Smooth muscle cell (in vitro differentiated cells): Measurements from ENCODE around the gene PRKAG3. TPM values are rescaled to one million over a fixed set of nuclear protein-coding genes. Genes with fewer than 3 reads are reported as not detected.

Source experiments
- DNase-seq: peaks from one replicate; lab custom pipeline; 2025; ENCODE audit not compliant: unreplicated experiment; lab: John Stamatoyannopoulos, UW
- H2AFZ ChIP-seq: fragments of 200-600 bp; sonication (generic); 2 replicates; pipeline ENCODE4 v1.6.0; 2016; ENCODE audit warnings: antibody characterized with exemption, low read depth, mild to moderate bottlenecking
- H3F3A ChIP-seq: fragments of 200-600 bp; sonication (generic); 2 replicates; pipeline ENCODE4 v1.6.0; 2017; ENCODE audit warnings: antibody characterized with exemption, low read depth
- H3K27ac ChIP-seq: fragments of 200-600 bp; sonication (generic); 2 replicates; pipeline ENCODE4 v1.5.1; 2016; ENCODE audit warnings: low read depth, mild to moderate bottlenecking
- H3K27me3 ChIP-seq: fragments of 200-600 bp; sonication (generic); 2 replicates; pipeline ENCODE4 v1.6.1; 2016; ENCODE audit warnings: low read depth, mild to moderate bottlenecking
- H3K36me3 ChIP-seq: fragments of 200-600 bp; sonication (generic); 2 replicates; pipeline ENCODE4 v1.5.1; 2016; ENCODE audit warnings: low read depth
- H3K4me1 ChIP-seq: fragments of 200-600 bp; sonication (generic); 2 replicates; pipeline ENCODE4 v1.5.1; 2016; ENCODE audit warnings: low read depth
- H3K4me2 ChIP-seq: fragments of 200-600 bp; sonication (generic); 2 replicates; pipeline ENCODE4 v1.6.0; 2016; ENCODE audit warnings: mild to moderate bottlenecking
- H3K4me3 ChIP-seq: fragments of 200-600 bp; sonication (generic); 2 replicates; pipeline ENCODE4 v1.5.1; 2016; ENCODE audit warnings: mild to moderate bottlenecking
- H3K79me2 ChIP-seq: fragments of 200-600 bp; sonication (generic); 2 replicates; pipeline ENCODE4 v1.6.0; 2016; ENCODE audit warnings: low read depth, mild to moderate bottlenecking
- H3K9ac ChIP-seq: fragments of 200-600 bp; sonication (generic); 2 replicates; pipeline ENCODE4 v1.6.0; 2016; ENCODE audit warnings: low read depth
- H3K9me3 ChIP-seq: fragments of 200-600 bp; sonication (generic); replicated peaks from 2 replicates; pipeline ENCODE4 v1.5.1; 2016; ENCODE audit warnings: low read depth
- H4K20me1 ChIP-seq: fragments of 200-600 bp; sonication (generic); 2 replicates; pipeline ENCODE4 v1.6.0; 2016; ENCODE audit warnings: low read depth
- CTCF ChIP-seq: fragments of 200-600 bp; sonication (generic); IDR thresholded peaks from 2 replicates; pipeline ENCODE4 v1.5.1; 2017; ENCODE audit warnings: borderline replicate concordance, mild to moderate bottlenecking, antibody characterized with exemption; ENCODE audit not compliant: insufficient read depth, poor library complexity, severe bottlenecking
- WGBS: methylation state at CpG from one replicate; pipeline ENCODE4 v1.1.7; 2016; ENCODE audit warnings: low lambda C conversion rate; 5-methylcytosine and 5-hydroxymethylcytosine counted together
- polyA plus RNA-seq: library from polyadenylated mRNA; unstranded; fragments of >200 nt; fragmentation: Nextera tagmentation; extraction: Ambion mirVana; gene quantifications from 2 replicates; pipeline ENCODE4 v1.2.1, GENCODE V29; 2016
- total RNA-seq: library from RNA; depleted of rRNA; stranded (reverse); fragments of >200 nt; gene quantifications from 2 replicates; pipeline ENCODE4 v1.2.3, GENCODE V29; 2014

The PRKAG3 gene
- total and polyA plus RNA-seq, 2 experiments from 2014 or later, result not detected

DNA sequence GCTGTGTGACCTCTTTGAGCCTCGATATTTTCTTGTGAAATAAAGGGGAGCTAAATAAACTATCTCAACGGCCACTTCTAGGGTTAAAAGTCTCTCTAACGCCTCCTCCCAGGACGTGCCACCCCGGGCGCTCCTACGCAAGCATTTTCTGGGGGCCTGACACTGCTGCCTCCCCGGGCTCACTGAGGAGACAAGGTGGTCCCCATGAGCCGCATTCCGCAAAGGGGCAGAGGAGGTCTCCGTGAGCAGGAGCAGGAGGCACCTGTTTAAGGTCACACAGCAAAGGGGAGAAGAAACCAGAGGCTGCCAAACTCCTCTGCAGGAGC, 48.1 kb upstream of the PRKAG3 start:
- Histone ChIP-seq H3K4me1 (peaks cover 26% of the 10 kb centered on the region), H3K4me2 (peak overlapping the region; percentile 87), H3K79me2 (no peaks in the 10 kb centered on the region), H2AFZ (no peak overlapping the region), H3K9ac (no peak overlapping the region), H3K9me3 (no peaks in the 10 kb centered on the region), H3K27ac (no peak overlapping the region), H3K4me3 (peak overlapping the region; percentile 37), H4K20me1 (no peaks in the 10 kb centered on the region), H3F3A (no peaks in the 10 kb centered on the region), H3K36me3 (no peaks in the 10 kb centered on the region), H3K27me3 (peaks cover 45% of the 10 kb centered on the region)
- no peak for DNase-seq
- no peak for TF ChIP-seq CTCF
- WGBS, result 23% methylated on average over 11 of the region's 11 CpGs

DNA sequence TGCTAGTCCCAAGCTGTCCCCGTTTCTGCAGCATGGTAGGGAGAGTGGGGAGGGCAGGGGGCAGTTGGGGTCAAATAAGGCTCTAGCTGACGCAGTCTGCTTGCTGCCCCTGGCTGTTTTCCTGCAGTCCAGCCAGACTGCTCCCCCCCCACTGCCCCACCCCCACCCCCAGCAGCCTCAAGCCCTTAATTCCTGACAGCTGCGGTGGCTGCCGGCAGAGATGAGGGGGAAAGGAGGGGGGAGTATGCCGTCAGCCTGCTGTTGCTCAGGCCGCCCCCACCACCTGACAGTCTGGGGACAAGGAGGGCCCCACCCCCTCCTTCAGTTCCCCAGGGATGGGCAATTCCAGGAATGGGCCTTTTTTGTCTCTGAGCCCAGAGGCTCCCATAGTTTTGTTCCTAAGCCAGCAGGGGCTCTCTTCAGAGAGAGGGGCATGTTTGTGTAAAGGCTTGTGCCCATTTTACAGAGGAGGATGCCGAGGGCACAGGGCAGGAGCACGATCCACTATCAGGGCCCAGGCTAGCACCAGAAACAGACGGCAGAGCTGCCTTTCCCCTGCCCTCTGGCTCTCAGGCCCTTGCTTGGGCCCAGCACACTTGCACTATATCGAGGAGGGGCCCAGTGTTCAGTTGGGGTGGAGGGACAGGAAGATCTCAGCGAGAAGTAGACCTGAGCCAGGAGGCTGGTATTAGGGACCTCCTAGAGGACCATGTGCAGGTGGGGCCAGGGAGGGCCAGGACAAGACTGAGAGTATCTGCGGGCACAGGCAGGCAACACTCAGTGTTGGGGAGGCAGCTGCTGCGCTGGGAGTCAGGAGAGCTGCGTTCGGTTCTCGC, 47.5 kb upstream of the PRKAG3 start:
- no peak for DNase-seq
- TF ChIP-seq CTCF, result no peak
- Histone ChIP-seq H3K9me3 (no peaks in the 10 kb centered on the region), H3K4me1 (peaks cover 26% of the 10 kb centered on the region), H2AFZ (no peak overlapping the region), H3K27ac (no peak overlapping the region), H3K79me2 (no peaks in the 10 kb centered on the region), H3K9ac (no peak overlapping the region), H3K27me3 (peaks cover 50% of the 10 kb centered on the region), H4K20me1 (no peaks in the 10 kb centered on the region), H3K4me3 (no peak overlapping the region), H3K4me2 (peak overlapping the region; percentile 40), H3F3A (no peaks in the 10 kb centered on the region), H3K36me3 (no peaks in the 10 kb centered on the region)
- WGBS, result 28% methylated on average over 16 of the region's 16 CpGs

- Histone ChIP-seq H3K9ac (no peak overlapping the region), H3K27me3 (peaks cover 51% of the 10 kb centered on the region), H3K4me1 (peaks cover 26% of the 10 kb centered on the region), H3K4me2 (peak overlapping the region; percentile 40), H3K36me3 (no peaks in the 10 kb centered on the region), H4K20me1 (no peaks in the 10 kb centered on the region), H3F3A (no peaks in the 10 kb centered on the region), H3K4me3 (no peak overlapping the region), H2AFZ (no peak overlapping the region), H3K9me3 (no peaks in the 10 kb centered on the region), H3K27ac (no peak overlapping the region), H3K79me2 (no peaks in the 10 kb centered on the region)
- no peak for DNase-seq
- no peak for TF ChIP-seq CTCF
- WGBS, result 54% methylated on average over 6 of the region's 6 CpGs
Observed at GRCh38 chr2:218878486-218878885, 46.9 kb upstream of the PRKAG3 start.

- Histone ChIP-seq H3K36me3 (no peaks in the 10 kb centered on the region), H3K9me3 (no peaks in the 10 kb centered on the region), H3K4me2 (no peak overlapping the region), H3F3A (no peaks in the 10 kb centered on the region), H3K27me3 (peaks cover 57% of the 10 kb centered on the region), H2AFZ (no peak overlapping the region), H3K27ac (no peak overlapping the region), H3K9ac (no peak overlapping the region), H3K4me1 (peaks cover 23% of the 10 kb centered on the region), H3K79me2 (no peaks in the 10 kb centered on the region), H4K20me1 (no peaks in the 10 kb centered on the region), H3K4me3 (no peak overlapping the region)
- no peak for DNase-seq
- TF ChIP-seq CTCF, result no peak
- WGBS, result 60% methylated on average over 2 of the region's 5 CpGs
Observed at GRCh38 chr2:218877891-218878290, 46.3 kb upstream of the PRKAG3 start.
